Measurements from ENCODE around the gene FAF1.

GRCh38 chr1:50419907-50420677, 540.0 kb downstream of the FAF1 start:
- TF ChIP-seq, protein P1, sequence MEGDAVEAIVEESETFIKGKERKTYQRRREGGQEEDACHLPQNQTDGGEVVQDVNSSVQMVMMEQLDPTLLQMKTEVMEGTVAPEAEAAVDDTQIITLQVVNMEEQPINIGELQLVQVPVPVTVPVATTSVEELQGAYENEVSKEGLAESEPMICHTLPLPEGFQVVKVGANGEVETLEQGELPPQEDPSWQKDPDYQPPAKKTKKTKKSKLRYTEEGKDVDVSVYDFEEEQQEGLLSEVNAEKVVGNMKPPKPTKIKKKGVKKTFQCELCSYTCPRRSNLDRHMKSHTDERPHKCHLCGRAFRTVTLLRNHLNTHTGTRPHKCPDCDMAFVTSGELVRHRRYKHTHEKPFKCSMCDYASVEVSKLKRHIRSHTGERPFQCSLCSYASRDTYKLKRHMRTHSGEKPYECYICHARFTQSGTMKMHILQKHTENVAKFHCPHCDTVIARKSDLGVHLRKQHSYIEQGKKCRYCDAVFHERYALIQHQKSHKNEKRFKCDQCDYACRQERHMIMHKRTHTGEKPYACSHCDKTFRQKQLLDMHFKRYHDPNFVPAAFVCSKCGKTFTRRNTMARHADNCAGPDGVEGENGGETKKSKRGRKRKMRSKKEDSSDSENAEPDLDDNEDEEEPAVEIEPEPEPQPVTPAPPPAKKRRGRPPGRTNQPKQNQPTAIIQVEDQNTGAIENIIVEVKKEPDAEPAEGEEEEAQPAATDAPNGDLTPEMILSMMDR (IDR thresholded peaks at IDR 0.05) = no peak
- TF ChIP-seq POLR2A (IDR thresholded peaks at IDR 0.05) = no peak
